Jurkat, Clone E6-1 (cell line): Measurements from ENCODE around the gene SH3RF3.

Source experiments
- DNase-seq: peaks from one replicate; pipeline ENCODE4 v3.0.0-alpha.2; 2011; ENCODE audit warnings: low read depth, low spot score
- H3K4me3 ChIP-seq: 2 replicates; pipeline ENCODE4 v1.5.1; 2011; ENCODE audit warnings: mild to moderate bottlenecking, low read length, control low read depth, moderate library complexity

Gene SH3RF3

DNA sequence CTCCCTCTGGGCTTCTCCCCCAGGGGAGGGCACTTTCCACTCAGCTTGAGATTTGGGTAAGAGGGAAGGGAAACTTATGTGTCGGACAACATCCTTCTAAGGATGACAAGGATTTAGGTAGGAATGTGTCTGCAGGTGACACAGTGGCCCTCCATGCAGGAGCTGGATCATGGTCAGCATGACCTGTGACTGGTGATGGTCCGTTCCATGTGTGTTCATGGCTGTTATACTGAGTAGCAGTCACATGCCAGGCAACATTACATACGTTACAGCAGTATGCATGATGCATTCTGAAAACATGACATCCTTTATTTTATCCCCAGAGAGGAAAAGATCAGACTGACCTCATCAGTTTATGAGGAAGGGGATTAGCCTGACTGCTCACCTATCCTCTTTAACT, 292.6 kb downstream of the SH3RF3 start:
- H3K4me3 ChIP-seq, result no peak overlapping the region
- no peak for DNase-seq

GRCh38 chr2:109422071-109422757, 293.2 kb downstream of the SH3RF3 start:
- no peak for DNase-seq
- no peak overlapping the region for H3K4me3 ChIP-seq

GRCh38 chr2:109422758-109423500, 293.9 kb downstream of the SH3RF3 start:
- H3K4me3 ChIP-seq, result no peak overlapping the region
- no peak for DNase-seq

GRCh38 chr2:109423556-109424359, 294.8 kb downstream of the SH3RF3 start:
- no peak for DNase-seq
- H3K4me3 ChIP-seq, result no peak overlapping the region

DNA sequence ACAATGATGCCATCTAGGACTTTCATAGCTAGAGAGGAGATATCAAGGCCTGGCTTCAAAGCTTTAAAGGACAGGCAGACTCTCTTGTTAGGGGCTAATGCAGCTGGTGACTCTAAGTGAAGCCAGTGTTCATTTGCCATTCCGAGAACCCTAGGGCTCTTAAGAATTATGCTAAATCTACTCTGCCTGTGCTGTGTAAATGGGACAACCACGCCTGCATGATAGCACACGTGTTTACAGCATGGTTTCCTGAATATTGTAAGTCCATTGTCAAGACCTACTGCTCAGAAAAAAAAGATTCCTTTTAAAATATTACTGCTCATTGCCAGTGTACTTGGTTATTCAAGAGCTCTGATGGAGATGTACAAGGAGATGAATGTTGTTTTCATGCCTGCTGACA, 296.4 kb downstream of the SH3RF3 start:
- no peak overlapping the region for H3K4me3 ChIP-seq
- DNase-seq, result no peak

GRCh38 chr2:109427661-109428091, 298.7 kb downstream of the SH3RF3 start:
- DNase-seq, result no peak
- H3K4me3 ChIP-seq, result no peak overlapping the region

DNA sequence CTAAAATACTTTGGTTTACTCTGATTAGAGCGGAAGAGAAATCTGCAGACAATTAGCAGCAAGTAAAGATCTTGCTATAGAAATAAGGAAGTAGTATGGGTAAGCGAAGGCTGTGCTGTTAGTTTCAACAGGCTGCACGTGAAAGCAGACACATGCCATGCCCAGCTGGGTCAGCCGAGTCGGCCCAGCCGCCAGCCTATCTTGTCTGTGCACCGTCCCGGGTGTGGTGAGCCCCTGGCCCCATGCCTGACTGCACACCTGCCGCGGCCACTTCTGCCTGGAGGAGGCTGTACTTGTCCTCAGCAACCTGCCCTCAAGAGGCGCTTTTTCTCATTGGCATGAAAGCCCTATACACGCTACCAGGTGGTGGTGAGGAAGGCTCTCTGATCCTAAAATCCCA, 299.3 kb downstream of the SH3RF3 start:
- DNase-seq, result no peak
- H3K4me3 ChIP-seq, result no peak overlapping the region

DNA sequence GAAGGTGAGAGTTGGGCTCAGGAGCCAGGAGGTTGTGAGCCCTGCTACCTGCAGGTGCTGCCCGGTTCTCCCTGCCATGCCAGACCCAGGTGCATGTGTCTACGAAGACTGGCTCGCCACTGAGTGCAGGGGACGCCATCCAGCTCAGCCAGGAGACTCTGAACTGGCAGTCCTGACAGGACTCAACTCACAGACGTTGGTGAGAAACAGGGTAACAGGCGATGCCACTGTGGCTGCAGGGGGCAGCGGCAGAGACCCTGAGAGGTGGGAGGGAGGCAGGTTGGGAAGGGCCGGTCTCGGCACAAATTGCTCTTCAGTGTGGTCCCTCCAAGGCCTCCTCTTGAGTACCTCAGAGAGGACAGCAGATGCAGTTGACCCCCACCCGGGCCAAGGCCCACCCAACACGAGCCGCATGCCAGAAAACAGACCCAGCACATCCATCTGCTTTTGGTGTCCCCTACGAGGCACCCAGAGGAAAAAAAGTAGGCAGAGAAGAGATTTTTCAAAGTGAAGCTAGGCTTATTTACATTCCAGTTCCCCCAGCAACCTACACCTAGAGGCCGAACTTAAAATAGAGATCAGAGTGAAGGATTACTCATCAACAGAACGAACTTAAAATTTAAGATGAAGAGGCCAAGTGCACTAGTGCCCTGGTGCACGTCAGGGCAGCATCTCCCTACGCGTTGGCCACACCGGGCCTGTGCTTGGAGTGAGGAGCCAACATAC, 300.0 kb downstream of the SH3RF3 start:
- DNase-seq, result no peak
- no peak overlapping the region for H3K4me3 ChIP-seq

DNA sequence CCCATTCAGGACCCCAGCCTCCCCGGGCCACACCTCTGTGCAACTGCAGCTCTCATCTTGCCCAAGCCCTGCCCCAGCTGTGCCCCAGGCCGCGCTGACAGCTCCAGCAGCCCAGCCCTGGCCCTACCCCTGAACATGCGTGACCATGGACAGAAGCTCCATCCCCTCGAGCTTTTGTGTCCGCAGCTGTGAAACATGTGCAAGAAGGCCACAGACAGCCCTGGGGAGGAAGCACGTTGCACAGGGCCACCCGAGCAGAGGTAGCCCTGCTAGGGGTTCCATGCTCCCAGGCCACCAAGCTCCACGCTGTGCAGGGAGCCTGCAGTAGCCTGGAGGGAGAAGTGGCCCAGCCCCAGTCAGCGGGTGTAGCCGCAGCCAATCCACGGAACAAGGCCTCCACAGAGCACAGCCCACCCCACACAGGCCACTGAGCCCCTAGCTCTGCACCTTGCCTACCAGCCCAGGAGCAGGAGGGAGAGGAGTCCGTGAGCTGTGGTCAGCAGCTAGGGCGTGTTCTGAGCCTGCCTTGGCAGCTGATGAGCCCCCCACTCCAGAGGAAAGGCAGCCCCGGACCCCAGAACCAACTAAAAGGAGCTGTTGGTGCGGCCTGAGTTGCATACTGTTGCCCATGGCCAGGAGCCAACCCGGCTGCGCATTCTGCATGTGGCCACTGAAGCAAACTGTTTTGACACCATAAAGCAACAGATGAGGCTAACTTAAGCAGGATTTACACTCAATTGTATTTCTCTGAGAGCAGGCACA, 300.7 kb downstream of the SH3RF3 start:
- no peak overlapping the region for H3K4me3 ChIP-seq
- no peak for DNase-seq

- H3K4me3 ChIP-seq, result no peak overlapping the region
- no peak for DNase-seq
Observed at GRCh38 chr2:109430329-109430636, 301.3 kb downstream of the SH3RF3 start.

DNA sequence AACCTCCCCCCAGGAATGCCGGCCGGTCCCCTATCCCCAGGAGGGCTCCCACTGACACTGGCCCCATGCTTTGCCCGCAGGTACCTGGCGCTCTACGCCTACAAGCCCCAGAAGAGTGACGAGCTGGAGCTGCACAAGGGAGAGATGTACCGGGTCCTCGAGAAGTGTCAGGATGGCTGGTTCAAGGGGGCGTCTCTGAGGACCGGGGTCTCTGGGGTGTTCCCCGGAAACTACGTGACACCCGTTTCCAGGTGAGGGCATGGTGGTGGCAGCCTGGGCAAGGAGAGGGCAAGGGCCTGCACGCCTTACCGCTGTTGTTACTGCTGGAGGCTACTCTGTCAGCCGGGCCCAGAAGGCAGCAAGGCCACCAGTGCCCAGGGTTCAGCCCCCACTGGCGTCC, 303.4 kb downstream of the SH3RF3 start:
- no peak overlapping the region for H3K4me3 ChIP-seq
- no peak for DNase-seq

GRCh38 chr2:109433486-109433885, 304.5 kb downstream of the SH3RF3 start:
- H3K4me3 ChIP-seq, result no peak overlapping the region
- no peak for DNase-seq

GRCh38 chr2:109433926-109434325, 304.9 kb downstream of the SH3RF3 start:
- no peak for DNase-seq
- no peak overlapping the region for H3K4me3 ChIP-seq

DNA sequence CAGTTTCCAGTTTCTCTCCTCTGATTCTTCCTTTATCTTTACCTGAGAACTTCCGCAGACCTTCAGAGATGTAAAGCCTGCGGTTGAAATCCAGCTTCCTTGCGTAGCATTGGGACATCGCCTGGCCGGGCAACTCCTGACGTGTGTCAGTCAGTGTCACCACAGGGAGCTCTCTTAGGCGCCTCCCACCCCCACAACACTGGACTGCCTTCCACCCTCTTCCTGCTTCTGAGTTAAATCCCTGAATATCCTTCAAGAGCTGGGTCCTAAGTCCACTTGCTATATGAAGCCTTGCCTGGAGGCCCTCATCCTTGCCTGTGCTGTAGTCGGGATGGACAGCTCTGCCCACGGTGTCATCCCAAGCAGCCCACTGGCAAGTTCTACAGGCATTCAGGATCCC, 305.3 kb downstream of the SH3RF3 start:
- H3K4me3 ChIP-seq, result no peak overlapping the region

GRCh38 chr2:109435066-109435690, 306.2 kb downstream of the SH3RF3 start:
- no peak for DNase-seq
- H3K4me3 ChIP-seq, result no peak overlapping the region

More for the DNA sequence above, 305.3 kb downstream of the SH3RF3 start:
- no peak for DNase-seq

DNA sequence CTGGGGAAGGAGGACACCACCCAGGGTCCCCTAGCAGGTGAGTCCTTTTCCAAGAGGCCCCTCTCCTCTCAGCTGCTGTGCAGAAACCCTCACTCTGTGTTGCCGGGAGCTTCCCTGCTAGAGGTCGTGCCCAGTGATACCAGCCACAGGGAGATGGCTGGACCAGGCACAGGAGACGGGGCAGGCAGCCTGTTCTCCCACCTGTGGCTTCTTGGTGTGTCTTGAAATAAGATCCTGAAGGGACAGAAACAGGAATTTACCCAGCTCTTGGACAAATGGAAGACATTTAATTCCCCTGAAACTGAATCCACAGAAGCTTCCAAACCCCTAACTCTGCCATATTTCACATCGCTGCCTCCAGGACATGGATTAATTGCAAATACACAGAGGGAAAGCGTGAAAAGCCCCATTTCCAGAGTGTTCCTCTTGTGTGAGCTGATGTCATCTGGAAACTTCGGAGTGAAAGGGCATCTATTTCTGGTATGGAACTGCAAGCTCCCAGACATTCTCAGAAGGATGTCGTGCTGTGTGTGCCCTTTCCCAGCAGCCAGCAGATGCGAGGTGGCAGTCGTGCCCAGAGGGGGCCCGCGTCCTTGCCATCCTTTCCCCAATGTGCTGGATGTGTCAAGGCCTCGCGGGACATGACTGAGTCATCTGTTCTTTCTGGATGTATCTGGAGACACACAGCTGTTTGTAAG, 307.0 kb downstream of the SH3RF3 start:
- DNase-seq, result no peak
- H3K4me3 ChIP-seq, result no peak overlapping the region

DNA sequence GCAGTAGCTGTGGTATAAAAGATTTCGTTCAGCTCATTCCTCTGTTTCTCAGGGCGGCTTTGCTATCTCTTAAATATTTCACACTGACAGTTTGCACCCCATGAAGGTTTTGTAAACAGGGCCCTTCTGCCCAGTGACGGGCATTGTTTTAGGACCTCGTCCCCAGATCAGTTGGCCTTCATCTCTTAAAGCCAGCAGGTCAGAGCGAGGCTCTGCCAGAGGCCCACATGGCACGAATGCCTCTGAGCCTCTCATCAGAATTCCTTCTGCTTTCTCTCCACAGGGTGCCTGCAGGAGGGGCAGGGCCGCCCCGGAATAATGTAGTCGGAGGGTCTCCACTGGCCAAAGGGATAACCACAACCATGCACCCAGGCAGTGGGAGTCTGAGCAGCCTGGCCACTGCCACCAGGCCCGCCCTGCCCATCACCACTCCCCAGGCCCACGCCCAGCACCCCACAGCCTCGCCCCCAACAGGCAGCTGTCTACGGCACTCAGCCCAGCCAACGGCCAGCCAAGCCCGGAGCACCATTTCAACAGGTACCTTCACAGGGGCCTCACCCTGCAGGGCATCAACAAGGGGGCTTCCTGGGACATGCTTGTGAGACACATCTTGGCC, 307.7 kb downstream of the SH3RF3 start:
- no peak for DNase-seq
- H3K4me3 ChIP-seq, result no peak overlapping the region
